Astrocyte (in vitro differentiated cells and primary cell): ENCODE results near the gene OXSR1. TPM values are rescaled to one million over a fixed set of nuclear protein-coding genes. Genes with fewer than 3 reads are reported as not detected.

Source experiments
- DNase-seq: peaks from one replicate; pipeline ENCODE4 v3.0.0-alpha.2; 2010; ENCODE audit warnings: low read depth
- FAIRE-seq: peaks from 2 replicates; lab custom pipeline; 2011; peaks lifted over from hg19 to GRCh38; lab: Jason Lieb, UNC
- H2AFZ ChIP-seq: 2 replicates; pipeline ENCODE4 v1.6.0; 2012; ENCODE audit warnings: low read depth, low read length, inconsistent platforms
- H3K27ac ChIP-seq: 2 replicates; pipeline ENCODE4 v1.5.1; 2011; ENCODE audit warnings: low read depth, low read length, inconsistent platforms
- H3K27me3 ChIP-seq: 2 replicates; pipeline ENCODE4 v1.6.0; 2011; ENCODE audit warnings: low read length, inconsistent platforms; ENCODE audit not compliant: insufficient read depth
- H3K36me3 ChIP-seq: 2 replicates; pipeline ENCODE4 v1.5.1; 2011; ENCODE audit warnings: low read length, inconsistent platforms; ENCODE audit not compliant: insufficient read depth
- H3K4me1 ChIP-seq: 2 replicates; pipeline ENCODE4 v1.5.1; 2011; ENCODE audit warnings: low read length, inconsistent platforms; ENCODE audit not compliant: insufficient read depth
- H3K4me2 ChIP-seq: 2 replicates; pipeline ENCODE4 v1.6.0; 2012; ENCODE audit warnings: low read length, inconsistent platforms
- H3K4me3 ChIP-seq: 2 replicates; pipeline ENCODE4 v1.5.1; 2011; ENCODE audit warnings: low read depth, mild to moderate bottlenecking, low read length, inconsistent platforms; ENCODE audit not compliant: insufficient read depth
- H3K79me2 ChIP-seq: 2 replicates; pipeline ENCODE4 v1.6.0; 2012; ENCODE audit warnings: mild to moderate bottlenecking, low read length, inconsistent platforms; ENCODE audit not compliant: insufficient read depth
- H3K9ac ChIP-seq: 2 replicates; pipeline ENCODE4 v1.6.0; 2012; ENCODE audit warnings: mild to moderate bottlenecking, low read length, inconsistent platforms
- H3K9me3 ChIP-seq: 2 replicates; pipeline ENCODE4 v1.5.1; 2012; ENCODE audit warnings: low read depth, mild to moderate bottlenecking, low read length, inconsistent platforms; ENCODE audit not compliant: insufficient read depth
- H4K20me1 ChIP-seq: 2 replicates; pipeline ENCODE4 v1.6.0; 2012; ENCODE audit warnings: low read length, inconsistent platforms; ENCODE audit not compliant: insufficient read depth
- H3K27ac Mint-ChIP-seq: one replicate; pipeline ENCODE4 v1.8.0; 2021; ENCODE audit warnings: mild to moderate bottlenecking, mixed read lengths; ENCODE audit not compliant: unreplicated experiment
- H3K27me3 Mint-ChIP-seq: one replicate; pipeline ENCODE4 v1.8.0; 2021; ENCODE audit warnings: low read depth, mixed read lengths; ENCODE audit not compliant: unreplicated experiment
- H3K36me3 Mint-ChIP-seq: one replicate; pipeline ENCODE4 v1.8.0; 2021; ENCODE audit warnings: low read depth, mixed read lengths; ENCODE audit not compliant: unreplicated experiment
- H3K4me1 Mint-ChIP-seq: one replicate; pipeline ENCODE4 v1.8.0; 2021; ENCODE audit warnings: low read depth, mixed read lengths; ENCODE audit not compliant: unreplicated experiment
- H3K4me3 Mint-ChIP-seq: one replicate; pipeline ENCODE4 v1.8.0; 2021; ENCODE audit warnings: mild to moderate bottlenecking, moderate library complexity, mixed read lengths; ENCODE audit not compliant: unreplicated experiment
- H3K9me3 Mint-ChIP-seq: one replicate; pipeline ENCODE4 v1.8.0; 2021; ENCODE audit warnings: mild to moderate bottlenecking, mixed read lengths; ENCODE audit not compliant: unreplicated experiment
- EZH2 ChIP-seq: IDR thresholded peaks from 2 replicates; pipeline ENCODE4 v1.6.1; 2012; ENCODE audit warnings: mild to moderate bottlenecking, low read length, inconsistent platforms; ENCODE audit not compliant: insufficient read depth
- total RNA-seq: library from RNA; stranded (reverse); gene quantifications from 2 replicates; pipeline ENCODE4 v1.2.1, GENCODE V29; 2021
- TF ChIP-seq, protein P1 (sequence below): IDR thresholded peaks from 2 replicates; pipeline ENCODE4 v1.5.1; 2011; ENCODE audit warnings: low read depth, mild to moderate bottlenecking, inconsistent platforms, low read length, moderate library complexity; ENCODE audit not compliant: insufficient read depth

Gene OXSR1
- total RNA-seq, 1 donor from 2014 or later: 83.1 TPM

DNA sequence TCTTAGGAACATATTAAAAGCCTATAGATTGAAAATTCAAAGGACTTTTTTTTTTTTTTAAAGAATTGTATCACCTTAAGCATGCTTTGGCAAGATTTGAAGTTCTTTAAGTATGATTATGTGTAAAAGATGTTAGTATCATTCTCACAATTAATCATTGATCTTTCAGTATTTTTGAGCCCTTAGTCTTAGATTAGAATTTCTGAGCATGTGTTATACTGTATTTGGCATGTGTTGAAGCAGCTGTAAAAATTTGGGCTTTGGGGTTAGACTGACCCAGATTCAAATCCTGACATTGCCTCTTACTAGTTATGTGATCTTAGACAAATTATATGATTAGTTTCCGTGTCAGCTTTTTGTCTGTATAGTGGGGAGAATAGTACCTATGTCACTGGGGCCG, 6.3 kb downstream of the OXSR1 start:
- FAIRE-seq (no peak), DNase-seq (no peak)
- Mint-ChIP-seq H3K27me3 (no peaks in the 10 kb centered on the region), H3K4me3 (no peak overlapping the region), H3K36me3 (peaks cover 5% of the 10 kb centered on the region), H3K9me3 (peaks cover 3% of the 10 kb centered on the region), H3K27ac (peak overlapping the region; percentile 66), H3K4me1 (peaks cover 51% of the 10 kb centered on the region)
- H3K4me1 ChIP-seq: peaks cover 33% of the 10 kb centered on the region
- H3K4me3 ChIP-seq: no peak overlapping the region
- no peaks in the 10 kb centered on the region for H3K9me3 ChIP-seq
- no peak overlapping the region for H3K9ac ChIP-seq
- TF ChIP-seq EZH2: no peak
- TF ChIP-seq, protein P1, sequence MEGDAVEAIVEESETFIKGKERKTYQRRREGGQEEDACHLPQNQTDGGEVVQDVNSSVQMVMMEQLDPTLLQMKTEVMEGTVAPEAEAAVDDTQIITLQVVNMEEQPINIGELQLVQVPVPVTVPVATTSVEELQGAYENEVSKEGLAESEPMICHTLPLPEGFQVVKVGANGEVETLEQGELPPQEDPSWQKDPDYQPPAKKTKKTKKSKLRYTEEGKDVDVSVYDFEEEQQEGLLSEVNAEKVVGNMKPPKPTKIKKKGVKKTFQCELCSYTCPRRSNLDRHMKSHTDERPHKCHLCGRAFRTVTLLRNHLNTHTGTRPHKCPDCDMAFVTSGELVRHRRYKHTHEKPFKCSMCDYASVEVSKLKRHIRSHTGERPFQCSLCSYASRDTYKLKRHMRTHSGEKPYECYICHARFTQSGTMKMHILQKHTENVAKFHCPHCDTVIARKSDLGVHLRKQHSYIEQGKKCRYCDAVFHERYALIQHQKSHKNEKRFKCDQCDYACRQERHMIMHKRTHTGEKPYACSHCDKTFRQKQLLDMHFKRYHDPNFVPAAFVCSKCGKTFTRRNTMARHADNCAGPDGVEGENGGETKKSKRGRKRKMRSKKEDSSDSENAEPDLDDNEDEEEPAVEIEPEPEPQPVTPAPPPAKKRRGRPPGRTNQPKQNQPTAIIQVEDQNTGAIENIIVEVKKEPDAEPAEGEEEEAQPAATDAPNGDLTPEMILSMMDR: no peak
- no peak overlapping the region for H3K27ac ChIP-seq
- peaks cover 98% of the 10 kb centered on the region for H3K79me2 ChIP-seq
- H2AFZ ChIP-seq: no peak overlapping the region
- no peak overlapping the region for H3K4me2 ChIP-seq
- no peaks in the 10 kb centered on the region for H3K36me3 ChIP-seq
- H4K20me1 ChIP-seq: peaks cover 46% of the 10 kb centered on the region
- H3K27me3 ChIP-seq: no peaks in the 10 kb centered on the region

DNA sequence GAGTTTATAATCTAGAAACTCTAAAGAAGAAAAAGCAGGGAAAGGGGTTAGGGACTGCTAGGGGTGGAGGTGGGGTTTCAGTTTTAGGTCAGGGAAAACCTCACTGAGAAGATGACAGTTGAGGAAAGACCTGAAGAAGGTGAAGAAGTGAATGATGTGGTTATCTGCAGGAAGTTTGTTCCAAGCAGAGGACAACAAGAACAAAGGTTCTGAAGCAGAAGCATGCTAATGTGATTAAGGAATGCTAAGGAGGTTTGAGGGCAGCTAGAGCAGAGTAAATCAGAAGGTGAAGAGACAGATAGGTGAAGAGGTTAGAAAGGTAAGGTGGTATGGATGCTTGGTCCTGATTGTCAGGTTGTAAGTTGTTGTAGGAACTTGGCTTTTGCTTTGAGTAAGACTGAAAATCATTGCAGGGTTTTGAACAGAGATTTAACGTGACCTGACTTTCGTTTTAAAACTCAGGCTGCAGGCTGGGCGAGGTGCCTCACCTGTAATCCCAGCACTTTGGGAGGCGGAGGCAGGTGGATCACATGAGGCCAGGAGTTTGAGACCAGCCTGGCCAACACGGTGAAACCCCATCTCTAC, 8.6 kb downstream of the OXSR1 start:
- H3K9ac ChIP-seq: no peak overlapping the region

DNA sequence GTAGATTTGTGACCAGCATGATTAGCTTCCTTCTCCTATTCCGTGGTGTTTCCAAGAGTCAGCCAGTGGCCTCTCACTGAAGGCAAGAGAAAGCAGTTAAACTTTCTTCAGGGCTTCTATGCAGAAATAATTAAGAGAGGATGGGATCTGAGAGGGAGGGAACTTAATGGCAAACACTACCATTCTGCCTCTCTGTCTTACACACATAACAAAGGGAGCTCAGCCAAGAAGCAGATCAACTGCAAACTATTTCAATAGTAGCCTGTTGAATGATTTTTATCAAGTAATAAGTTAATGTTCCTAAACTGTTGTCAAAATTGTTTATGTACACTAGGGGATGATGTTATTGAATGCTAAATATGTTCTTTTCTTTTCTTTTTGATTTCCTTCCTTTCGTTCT, 11.8 kb downstream of the OXSR1 start:
- H3K27ac Mint-ChIP-seq: no peak overlapping the region
- no peak overlapping the region for H3K4me3 ChIP-seq
- H3K4me2 ChIP-seq: no peak overlapping the region
- peaks cover 82% of the 10 kb centered on the region for H4K20me1 ChIP-seq
- FAIRE-seq (no peak), DNase-seq (no peak)
- peaks cover 20% of the 10 kb centered on the region for H3K4me1 Mint-ChIP-seq
- no peaks in the 10 kb centered on the region for H3K27me3 Mint-ChIP-seq
- H3K9me3 ChIP-seq: no peaks in the 10 kb centered on the region
- peaks cover 8% of the 10 kb centered on the region for H3K36me3 Mint-ChIP-seq
- H3K9me3 Mint-ChIP-seq: no peaks in the 10 kb centered on the region
- TF ChIP-seq, protein P1: no peak
- no peak for TF ChIP-seq EZH2
- no peak overlapping the region for H3K4me3 Mint-ChIP-seq
- no peak overlapping the region for H3K9ac ChIP-seq
- H3K36me3 ChIP-seq: no peaks in the 10 kb centered on the region
- H3K4me1 ChIP-seq: peaks cover 12% of the 10 kb centered on the region
- peaks cover 98% of the 10 kb centered on the region for H3K79me2 ChIP-seq
- H3K27me3 ChIP-seq: no peaks in the 10 kb centered on the region
- H2AFZ ChIP-seq: no peak overlapping the region
- H3K27ac ChIP-seq: no peak overlapping the region

More for the DNA sequence above, 8.6 kb downstream of the OXSR1 start:
- Histone ChIP-seq H3K27ac (no peak overlapping the region), H3K4me3 (no peak overlapping the region), H4K20me1 (peaks cover 63% of the 10 kb centered on the region), H3K36me3 (no peaks in the 10 kb centered on the region), H3K79me2 (peaks cover 99% of the 10 kb centered on the region), H2AFZ (no peak overlapping the region), H3K4me1 (peaks cover 20% of the 10 kb centered on the region), H3K4me2 (peak overlapping the region; percentile 58), H3K9me3 (no peaks in the 10 kb centered on the region), H3K27me3 (no peaks in the 10 kb centered on the region)
- peaks cover 37% of the 10 kb centered on the region for H3K4me1 Mint-ChIP-seq
- TF ChIP-seq, protein P1: no peak
- TF ChIP-seq EZH2: no peak
- FAIRE-seq (no peak), DNase-seq (no peak)
- no peaks in the 10 kb centered on the region for H3K27me3 Mint-ChIP-seq
- H3K36me3 Mint-ChIP-seq: peaks cover 3% of the 10 kb centered on the region
- no peaks in the 10 kb centered on the region for H3K9me3 Mint-ChIP-seq
- H3K4me3 Mint-ChIP-seq: peak overlapping the region; percentile 52
- H3K27ac Mint-ChIP-seq: no peak overlapping the region
